ENCODE data around the gene FOXO1.

Gene FOXO1

DNA sequence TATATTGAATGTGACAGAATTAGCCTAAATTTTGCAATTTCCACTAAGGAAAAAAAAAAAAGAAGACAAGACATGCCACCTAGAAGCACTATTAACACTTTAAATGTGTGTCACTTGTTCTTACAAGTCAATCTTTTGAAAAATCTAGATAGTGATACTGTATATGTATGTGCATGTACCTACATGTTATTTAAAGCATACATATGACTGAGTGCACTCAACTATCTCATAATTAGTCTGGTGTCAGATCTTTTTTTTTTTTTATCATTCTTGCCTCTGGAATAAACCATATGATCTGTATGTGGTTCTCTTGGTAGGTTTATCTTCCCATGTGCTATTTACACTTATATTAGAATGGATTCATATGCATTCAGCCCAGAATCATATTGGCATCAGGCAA, 62.3 kb downstream of the FOXO1 start:
- no peak for DNase-seq

DNA sequence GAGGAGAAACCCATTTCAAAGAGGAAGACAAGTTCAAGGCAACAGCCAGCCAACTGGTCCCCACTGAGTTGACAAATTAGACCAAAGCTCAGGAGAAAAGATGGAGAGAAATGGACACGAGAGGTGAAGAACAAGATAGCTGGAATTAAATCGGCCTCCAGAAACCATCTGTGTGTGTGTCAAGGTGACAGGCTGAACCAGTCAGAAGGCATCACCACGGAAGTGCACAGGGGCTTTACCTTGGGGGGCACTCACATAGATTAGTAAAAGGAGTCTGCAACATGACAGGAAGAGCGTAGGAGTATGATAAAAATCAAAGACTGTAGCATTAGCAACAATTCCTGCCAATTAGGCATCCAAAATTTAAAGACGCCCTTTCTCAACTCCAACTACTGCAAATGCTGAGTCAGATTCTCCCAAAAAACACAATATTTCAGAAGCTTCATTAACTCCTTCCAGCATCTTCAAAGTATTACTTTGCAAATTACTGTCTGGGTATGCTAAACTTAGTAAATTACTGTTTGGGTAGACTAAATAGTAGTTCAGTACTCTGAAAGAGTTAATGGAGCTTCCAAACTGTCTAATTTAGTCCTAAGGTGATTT, 66.2 kb downstream of the FOXO1 start:
- no peak for DNase-seq

DNA sequence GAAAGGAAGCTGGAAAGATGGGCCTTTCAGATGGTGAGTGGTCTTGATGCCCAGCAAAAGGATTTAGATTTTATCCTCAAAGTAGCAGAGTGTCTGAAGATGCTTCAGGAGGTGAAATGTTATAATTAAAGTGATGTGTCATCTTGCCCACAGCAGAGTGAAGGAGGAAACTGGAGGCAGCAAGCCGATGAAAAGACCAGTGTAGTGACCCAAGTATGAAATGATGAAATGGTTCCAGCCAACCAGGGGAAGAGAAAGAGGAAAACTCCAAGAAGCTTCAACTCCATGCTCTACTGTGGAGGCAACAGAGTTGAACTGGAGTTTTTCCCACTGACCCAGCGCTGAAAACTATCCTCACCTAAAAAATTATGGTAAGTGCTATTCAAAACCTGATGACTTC, 66.7 kb downstream of the FOXO1 start:
- DNase-seq, result no peak

DNA sequence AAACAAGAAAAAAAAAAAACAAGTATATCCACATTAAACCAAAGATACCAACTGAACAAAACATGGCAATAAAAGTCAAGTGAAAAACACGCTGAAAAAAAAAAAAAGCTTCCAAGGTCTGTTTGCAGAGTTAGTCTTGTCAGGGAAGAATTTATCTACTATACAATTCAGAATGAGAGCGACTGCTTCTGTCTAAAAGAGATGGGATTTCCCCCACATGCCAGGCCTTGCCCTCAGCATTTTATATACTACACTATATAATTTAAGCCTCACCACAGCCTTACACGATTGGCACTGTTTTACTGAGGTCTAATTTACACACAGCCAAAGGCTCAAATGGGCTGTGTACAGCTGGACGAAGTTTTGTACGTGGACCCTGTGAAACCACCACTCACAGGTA, 67.3 kb downstream of the FOXO1 start:
- no peak for DNase-seq

DNA sequence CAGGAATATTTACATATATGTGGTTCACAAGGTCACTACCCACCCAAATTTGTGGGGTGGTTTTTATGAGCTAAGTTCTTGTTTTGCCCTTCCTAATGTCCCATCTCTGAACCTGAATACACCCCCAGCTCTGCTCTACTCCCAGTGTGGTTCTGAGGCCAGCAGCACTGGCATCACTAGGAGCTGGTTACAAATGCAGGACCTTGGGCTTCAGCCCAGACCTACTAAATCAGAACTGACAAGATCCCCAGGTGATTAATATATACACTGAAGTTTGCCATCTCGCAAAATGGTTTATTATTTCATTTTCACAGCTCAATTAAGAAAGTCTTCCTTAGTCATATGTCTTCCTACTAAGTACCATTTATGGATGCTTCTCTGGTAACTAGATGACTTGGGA, 67.9 kb downstream of the FOXO1 start:
- DNase-seq, result no peak

DNA sequence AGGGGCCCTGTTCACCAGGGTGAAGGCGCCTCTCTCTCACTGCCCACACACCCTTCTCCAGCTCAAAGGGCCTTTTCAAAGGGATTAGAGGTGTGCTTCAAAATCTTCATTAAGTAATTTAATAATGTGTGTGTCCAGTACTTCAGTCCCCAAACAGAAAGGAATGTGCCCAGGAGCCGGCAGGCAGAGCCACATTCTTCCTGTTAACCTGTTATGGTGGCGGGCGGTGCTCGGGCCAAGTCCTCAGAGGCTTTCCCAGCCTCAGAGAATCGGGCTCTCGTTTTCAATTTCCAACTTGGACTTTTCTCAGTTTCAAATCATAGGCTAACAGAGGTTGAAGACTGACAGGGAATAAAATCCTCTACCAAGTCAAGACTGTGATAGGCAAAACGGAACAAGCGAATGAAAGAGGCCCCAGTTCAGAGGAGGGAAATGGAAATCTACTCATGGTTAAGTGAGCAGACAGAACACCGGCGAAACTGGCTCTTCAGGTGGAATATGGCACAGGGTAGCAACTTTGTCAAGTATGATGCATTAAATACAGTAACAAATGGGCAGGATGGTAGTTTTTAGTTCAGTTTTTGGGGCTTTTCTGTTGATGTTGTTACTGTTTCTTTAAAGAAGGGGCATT, 68.6 kb downstream of the FOXO1 start:
- DNase-seq, result no peak

DNA sequence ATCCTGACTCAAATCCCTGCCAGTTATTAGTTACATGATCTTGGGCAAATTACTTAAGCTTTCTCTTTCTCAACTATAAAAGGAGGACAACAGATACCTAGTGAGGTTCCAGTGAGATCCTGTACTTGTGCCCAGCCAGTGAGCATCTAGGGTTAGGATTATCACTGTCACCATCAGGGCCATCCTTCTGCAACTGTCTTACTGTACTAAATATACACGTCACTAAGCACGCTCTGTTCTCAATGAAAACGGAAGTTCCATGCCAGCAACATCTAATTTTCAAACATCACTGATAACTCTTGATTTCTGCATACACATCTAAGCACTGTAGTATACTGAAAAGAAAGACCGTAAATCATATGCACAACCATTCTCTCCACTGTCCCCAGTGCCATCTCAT, 70.0 kb downstream of the FOXO1 start:
- no peak for DNase-seq

DNA sequence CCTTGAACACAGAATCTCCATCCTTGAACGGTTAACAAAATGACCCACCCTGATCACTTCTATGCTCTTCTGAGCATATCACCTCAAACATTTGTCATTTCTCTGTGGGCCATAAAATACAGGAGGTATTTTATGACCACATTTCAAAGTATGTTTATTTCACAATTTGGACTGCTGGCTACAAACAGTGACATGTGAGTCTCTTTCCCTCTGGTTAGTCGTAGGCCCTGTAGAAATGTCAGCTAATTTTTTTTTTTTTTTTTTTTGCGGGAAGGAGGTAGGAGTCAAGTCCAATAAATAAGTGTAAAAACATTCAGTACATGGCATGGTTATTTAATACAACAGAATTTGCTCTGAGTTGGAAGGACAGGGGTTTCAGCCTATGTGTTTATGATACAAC, 70.7 kb downstream of the FOXO1 start:
- no peak for DNase-seq

DNA sequence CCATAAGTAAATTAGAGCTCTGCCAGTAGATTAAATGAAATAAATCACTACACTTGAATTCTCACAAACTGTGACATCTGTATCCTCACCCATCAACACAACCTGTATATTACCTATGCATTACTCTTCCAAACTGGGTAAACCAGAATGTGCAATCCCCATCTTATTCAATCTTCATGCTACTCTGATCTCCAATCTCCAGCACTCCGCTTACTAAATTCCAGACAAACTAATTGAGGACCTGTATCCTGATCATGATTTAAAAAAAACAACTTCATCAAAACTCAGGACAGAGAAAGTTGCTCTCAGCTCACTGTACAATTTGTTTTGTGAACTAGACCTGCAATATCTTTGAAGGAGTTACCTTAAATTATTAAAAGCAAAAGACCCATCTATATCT, 74.4 kb downstream of the FOXO1 start:
- DNase-seq, result no peak

DNA sequence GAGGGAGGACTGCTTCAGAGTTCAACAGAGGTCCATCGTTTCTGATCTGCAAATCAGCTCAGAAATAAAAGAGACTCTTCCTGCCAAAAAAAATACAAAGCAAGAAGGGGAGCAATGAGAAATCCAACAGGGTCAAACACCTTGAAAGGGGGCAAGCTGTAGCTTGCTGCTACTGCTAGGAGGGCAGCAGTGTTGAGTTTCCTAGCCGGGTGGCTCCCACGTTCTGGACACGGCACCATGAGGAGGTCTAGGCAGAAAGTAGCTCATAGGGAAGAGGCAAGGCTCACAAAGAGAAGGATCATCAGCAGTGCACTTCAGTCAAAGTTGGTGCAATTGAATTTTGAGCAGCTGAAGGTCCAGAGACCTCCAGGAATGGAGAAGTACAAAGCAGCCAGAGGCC, 75.3 kb downstream of the FOXO1 start:
- DNase-seq, result no peak

DNA sequence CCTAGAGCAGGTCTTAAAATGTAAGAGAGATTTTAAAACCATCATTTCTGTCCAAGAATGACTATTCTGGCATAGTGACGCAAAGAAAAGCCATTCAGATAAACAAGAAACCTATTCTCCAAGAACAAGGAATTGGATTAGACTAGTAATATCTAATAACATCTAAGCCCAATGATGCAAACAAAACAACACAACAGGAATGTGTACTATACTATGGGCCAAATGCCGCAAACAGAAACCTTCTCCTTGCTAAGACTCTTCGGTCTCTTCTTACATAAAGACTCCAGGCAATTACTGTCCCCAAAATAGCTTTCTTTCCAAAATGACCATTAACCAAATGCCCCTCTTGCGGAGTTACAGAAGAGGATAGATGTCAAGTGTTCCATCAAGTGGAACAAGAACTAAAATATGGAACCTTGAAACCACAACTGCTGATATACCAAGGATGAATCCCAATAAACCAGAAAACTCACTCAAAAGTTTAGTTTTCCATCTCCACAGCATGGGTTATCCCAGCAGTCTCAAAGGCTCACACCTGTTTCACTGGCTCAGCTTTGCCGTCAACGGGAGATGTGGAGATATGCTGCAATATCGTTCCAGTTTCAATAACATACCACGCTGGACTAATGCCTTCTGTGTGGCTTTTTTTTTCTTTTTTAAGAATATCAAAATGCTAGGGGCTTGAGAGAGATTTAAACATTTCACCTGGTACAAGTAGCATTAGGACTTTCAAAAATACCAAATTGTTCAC, 76.2 kb downstream of the FOXO1 start:
- no peak for DNase-seq

DNA sequence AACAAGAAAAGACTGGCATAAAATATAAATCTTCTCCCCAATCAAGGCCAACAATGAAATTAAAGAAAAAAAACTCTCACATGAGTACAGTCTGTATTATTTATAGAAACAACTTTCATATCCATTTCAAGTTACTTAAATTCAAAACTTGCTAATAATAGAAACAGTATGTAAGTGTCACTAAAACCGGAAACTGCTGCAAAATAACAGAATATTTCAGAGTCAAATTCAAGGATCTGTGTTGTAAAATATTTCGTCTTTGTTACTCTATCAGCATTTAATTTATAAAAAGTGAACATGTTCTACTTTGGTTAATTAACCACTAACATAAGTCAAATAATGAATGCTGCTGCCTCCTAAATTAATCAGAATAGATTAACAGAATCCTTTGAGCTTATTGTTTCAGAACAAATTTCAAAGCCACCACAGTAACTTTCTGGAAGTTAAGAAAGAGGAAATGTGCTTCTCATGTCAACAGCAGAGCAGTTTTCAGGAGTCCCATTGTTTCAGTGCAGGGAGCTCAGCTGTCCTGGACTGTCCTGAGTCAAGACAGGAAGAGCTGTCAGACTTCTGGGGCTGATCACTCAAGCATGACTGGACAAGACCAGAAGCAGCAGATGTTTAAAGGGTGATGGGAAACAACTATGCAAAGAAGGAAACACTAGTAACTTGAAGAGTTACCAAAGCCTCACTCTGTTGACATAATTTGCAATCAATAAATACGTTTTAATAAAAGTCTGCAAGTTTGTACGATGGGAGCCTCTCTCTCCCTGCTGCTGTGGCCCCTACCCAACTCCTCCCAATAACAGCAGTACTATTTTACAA, 76.9 kb downstream of the FOXO1 start:
- DNase-seq, result no peak

DNA sequence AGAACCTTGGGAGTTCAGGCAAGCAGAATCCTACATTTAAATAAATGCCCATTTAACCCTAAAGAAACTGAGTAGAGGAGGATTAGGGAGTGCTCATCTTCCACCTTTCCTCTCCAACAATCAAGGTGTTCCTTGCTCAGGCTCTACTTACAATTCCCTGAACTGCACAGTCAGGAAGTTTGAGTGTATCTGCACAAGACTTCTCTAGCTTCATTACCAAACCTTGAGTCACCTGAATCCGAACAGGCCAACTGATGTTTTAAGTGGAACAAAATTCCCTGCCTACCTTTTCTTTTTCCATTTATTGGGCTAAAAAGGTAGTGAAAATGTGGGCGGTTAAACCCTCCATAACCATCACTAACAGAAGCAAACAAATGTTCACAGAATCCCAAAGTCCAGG, 78.3 kb downstream of the FOXO1 start:
- DNase-seq, result no peak

DNA sequence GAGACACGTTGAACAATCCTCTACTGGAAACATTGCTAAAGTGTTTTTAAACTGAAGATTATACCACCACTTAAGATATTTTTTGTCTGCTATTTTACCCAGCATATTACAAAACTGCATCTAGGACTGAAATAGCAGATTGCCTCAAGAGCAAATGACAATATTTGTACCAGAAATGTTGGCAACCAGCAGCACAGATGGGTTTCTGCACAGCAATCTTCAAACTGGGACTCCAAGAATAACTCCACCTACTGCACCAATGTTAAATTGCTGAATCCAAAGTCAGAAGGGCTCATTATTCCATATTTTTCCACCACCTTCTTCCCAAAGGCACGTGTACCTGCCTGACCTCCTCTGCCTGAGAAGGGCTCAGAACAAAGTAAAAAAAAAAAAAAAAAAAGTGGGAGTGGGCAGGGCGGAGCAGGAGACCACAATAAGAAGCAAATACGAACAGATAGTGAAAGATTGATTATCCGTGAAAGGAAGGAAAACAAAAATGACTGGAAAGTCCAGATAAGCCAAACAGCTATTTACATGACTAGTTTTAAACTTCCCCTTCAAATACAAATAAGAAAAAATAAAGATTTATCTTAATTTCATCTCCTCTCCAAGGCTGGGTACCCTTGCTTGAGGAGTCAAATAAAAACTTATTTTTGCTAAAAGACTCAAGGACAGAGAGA, 79.4 kb downstream of the FOXO1 start:
- DNase-seq, result no peak

DNA sequence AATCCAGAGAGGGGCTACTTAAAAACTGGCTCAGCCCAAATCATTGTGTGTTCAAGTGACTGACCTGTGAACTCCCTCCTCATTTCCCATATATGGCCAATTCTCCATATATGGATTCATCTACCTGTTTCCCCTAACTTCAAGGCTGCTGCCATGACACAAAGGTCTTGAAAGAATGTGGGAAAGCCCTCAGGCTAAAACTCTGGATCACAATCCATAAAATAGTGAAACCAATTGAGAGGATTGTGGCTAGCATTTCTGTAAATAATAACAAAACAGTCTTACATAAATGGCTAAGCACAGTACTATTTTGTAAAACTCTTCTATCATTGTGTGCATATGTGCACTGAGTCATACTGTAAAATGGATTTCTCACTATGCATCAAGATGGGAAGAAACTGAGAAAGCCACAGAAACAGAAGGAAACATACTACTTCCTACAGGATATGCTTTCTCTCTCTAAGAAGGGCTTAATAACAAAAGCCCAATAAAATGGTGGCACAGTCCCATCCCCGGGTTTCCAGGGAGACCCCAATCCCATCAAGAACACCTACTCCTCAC, 80.5 kb downstream of the FOXO1 start:
- no peak for DNase-seq

DNA sequence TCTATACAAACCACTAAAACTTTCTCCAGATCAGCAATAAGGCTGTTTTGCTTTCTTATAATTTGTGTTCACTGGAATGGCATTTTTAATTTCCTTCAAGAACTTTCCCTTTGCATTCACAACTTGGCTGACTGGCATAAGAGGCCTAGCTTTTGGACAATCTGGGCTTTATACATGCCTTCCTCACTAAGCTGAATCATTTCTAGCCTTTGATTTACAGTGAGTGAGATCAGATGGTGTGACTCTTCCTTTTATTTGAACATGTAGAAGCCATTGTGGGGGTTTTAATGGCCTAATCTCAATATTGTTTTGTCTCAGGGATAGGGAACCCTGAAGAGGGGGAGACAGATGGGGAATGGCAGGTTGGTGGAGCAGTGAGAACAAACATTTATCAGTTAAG, 82.7 kb downstream of the FOXO1 start:
- no peak for DNase-seq

DNA sequence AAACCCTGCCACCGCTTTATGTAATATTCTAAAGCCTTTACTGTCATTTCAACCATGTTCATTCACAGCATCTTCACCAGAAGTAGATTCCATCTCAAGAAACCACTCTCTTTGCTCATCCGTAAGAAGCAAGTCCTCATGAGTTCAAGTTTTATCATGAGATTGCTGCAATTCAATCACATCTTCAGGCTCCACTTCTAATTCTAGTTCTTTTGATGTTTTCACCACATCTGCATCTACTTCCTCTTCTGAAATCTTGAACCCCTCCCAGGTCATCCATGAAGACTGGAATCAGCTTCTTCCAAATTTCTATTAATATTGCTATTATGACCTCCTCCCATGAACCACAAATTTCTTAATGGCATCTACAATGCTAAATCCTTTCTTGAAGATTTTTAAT, 83.9 kb downstream of the FOXO1 start:
- DNase-seq, result no peak

DNA sequence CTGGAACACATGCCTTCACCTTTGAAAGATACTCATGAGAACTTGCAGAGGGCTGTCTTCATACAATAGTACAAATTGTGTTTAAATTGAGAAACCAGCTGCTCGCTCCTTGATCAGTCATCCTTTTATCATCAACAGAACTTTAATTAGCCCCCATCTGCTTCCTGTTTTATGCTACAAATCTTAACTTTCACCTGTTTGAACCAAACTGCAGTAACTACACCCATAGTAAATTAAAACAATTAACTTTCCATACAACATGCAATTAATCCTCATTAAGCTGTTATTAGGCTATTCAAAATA, 85.2 kb downstream of the FOXO1 start:
- DNase-seq, result no peak

DNA sequence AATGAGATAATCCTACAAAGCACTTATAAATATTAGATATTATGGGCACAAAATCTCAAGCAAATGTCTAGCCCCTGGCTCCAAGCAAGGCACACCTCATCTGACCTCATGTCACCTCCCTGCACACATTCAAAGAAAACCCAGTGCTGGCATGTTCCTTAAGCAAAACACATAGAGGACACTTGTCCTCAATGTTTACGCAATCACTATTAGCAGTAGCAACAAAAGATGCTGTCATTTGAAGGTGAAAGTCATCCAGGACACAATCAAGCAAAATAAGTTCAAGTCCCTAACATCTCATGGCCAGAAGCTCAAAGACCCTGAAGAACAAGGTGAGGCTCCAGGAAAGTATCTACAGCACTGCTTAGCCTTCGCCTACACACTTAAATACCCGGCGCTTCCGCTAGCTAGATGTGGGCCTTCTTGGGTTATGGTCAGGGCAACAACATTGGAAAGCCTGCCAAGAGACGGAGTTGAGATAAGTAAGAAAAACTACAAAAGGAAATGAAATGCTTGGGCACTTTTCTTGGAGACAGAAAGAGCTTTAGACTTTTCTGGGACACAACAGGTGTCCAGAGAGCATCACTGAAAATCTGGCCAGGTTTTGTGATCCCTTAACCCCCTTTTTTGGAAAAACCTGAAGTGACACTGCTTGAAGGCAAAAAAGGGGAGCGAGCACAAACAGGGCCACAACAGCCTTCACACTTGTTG, 85.7 kb downstream of the FOXO1 start:
- DNase-seq, result no peak

DNA sequence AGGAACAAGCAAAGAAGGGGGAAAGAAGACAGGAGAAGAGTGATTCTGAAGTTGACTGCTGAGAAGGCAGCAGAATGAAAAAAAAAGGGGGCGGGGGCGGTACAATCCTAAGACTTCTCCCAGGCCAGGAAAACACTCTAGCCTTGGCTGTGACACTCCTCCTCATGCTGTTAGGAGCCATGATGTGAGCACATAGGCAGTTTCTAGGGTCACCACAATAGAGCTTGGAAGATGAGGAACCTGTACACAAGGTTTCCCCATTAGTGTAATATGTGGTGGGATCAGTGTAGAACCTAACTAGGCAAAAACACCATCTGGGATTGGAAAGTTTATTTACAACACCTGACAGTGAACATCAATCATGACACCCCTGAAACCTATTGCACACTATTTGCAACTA, 86.9 kb downstream of the FOXO1 start:
- DNase-seq, result no peak

DNA sequence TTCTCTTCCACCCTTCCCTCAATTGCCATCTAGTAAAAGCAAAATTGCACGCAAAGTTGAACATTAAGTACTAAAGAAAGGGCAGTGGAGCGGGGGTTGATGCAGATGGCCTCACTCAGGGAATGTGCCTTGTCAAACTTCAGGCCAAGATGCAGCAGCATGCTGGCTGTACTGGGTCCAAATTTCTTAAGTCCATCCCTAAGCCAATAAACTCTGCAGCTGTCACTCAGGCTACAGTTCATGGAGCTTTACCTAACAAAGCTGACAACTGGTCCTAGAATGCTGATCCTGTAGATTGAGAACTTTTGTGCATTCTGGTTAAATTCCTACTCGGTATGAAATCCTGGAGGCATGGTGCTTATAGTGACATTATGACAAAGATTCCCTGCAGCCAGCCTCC, 88.4 kb downstream of the FOXO1 start:
- no peak for DNase-seq

DNA sequence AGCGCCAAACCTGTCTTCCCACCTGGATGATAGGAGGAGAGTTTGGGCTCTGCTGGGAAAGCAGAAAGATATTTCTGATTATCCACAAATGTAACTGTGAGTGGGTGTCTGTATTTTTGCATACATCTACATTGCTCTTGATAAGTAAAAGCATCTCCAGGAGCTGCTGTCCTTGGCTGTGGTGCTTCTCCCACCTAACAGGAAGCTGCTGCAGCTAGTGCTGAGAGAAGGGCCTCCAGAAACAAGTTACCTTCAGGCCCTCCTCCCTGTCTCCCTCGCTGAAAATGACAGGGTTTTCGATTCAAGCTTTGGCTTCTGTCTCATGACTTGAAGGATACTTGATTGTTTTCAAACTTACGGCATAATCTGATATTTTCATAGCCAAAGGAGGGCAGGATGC, 90.1 kb downstream of the FOXO1 start:
- no peak for DNase-seq

Data from NCI-H1436 (cell line).